Measurements from ENCODE around the gene HUS1.

HUS1 gene

GRCh38 chr7:47978790-47979144 lies 648 bp downstream of the HUS1 start:
- no peak for TF ChIP-seq CTCF (conservative IDR thresholded peaks at IDR 0.05; ENCODE audit: low read depth, low read length)
- peak overlapping the region; percentile 94 for H3K4me2 ChIP-seq
- H3K9ac ChIP-seq, result peak overlapping the region; percentile 62; the same call in 1 of the 2 replicates
- no peaks in the 10 kb centered on the region for H4K20me1 ChIP-seq (ENCODE audit: insufficient read depth)
- peaks cover 19% of the 10 kb centered on the region; the same call in 1 of the 2 replicates for H3K79me2 ChIP-seq (ENCODE audit: insufficient read depth, low read depth)
- H3K4me3 ChIP-seq (IDR thresholded peaks at IDR 0.05; ENCODE audit: insufficient read depth, low read depth, low read length), result no peak overlapping the region
- H3K27me3 ChIP-seq (ENCODE audit: insufficient read depth, low read depth), result no peaks in the 10 kb centered on the region
- H3K4me1 ChIP-seq (ENCODE audit: low read depth, poor library complexity, severe bottlenecking), result peaks cover 13% of the 10 kb centered on the region
- peak overlapping the region; percentile 52; the same call in 1 of the 2 replicates for H2AFZ ChIP-seq (ENCODE audit: low read depth)
- peak overlapping the region; percentile 68 for H3K27ac ChIP-seq
- no peaks in the 10 kb centered on the region for H3K36me3 ChIP-seq (ENCODE audit: insufficient read depth)

GRCh38 chr7:47973739-47974138 lies 5.7 kb downstream of the HUS1 start:
- no peaks in the 10 kb centered on the region for H3K27me3 ChIP-seq (ENCODE audit: insufficient read depth, low read depth)
- peaks cover 17% of the 10 kb centered on the region; the same call in 1 of the 2 replicates for H3K79me2 ChIP-seq (ENCODE audit: insufficient read depth, low read depth)
- H3K4me1 ChIP-seq (ENCODE audit: low read depth, poor library complexity, severe bottlenecking), result peaks cover 9% of the 10 kb centered on the region
- H2AFZ ChIP-seq (ENCODE audit: low read depth), result no peak overlapping the region
- H4K20me1 ChIP-seq (ENCODE audit: insufficient read depth), result no peaks in the 10 kb centered on the region
- no peak overlapping the region for H3K27ac ChIP-seq
- no peak overlapping the region for H3K4me3 ChIP-seq (IDR thresholded peaks at IDR 0.05; ENCODE audit: insufficient read depth, low read depth, low read length)
- no peak overlapping the region for H3K4me2 ChIP-seq
- no peaks in the 10 kb centered on the region for H3K36me3 ChIP-seq (ENCODE audit: insufficient read depth)
- TF ChIP-seq CTCF (conservative IDR thresholded peaks at IDR 0.05; ENCODE audit: low read depth, low read length), result no peak
- no peak overlapping the region for H3K9ac ChIP-seq

- H3K9ac ChIP-seq, result no peak overlapping the region
- no peaks in the 10 kb centered on the region for H4K20me1 ChIP-seq (ENCODE audit: insufficient read depth)
- no peak overlapping the region for H3K27ac ChIP-seq
- no peaks in the 10 kb centered on the region for H3K4me1 ChIP-seq (ENCODE audit: low read depth, poor library complexity, severe bottlenecking)
- H3K79me2 ChIP-seq (ENCODE audit: insufficient read depth, low read depth), result no peaks in the 10 kb centered on the region
- no peak for TF ChIP-seq CTCF (conservative IDR thresholded peaks at IDR 0.05; ENCODE audit: low read depth, low read length)
- no peak overlapping the region for H3K4me2 ChIP-seq
- no peak overlapping the region for H3K4me3 ChIP-seq (IDR thresholded peaks at IDR 0.05; ENCODE audit: insufficient read depth, low read depth, low read length)
- H3K27me3 ChIP-seq (ENCODE audit: insufficient read depth, low read depth), result no peaks in the 10 kb centered on the region
- no peaks in the 10 kb centered on the region for H3K36me3 ChIP-seq (ENCODE audit: insufficient read depth)
- H2AFZ ChIP-seq (ENCODE audit: low read depth), result no peak overlapping the region
These were observed 8.7 kb downstream of the HUS1 start for GRCh38 chr7:47970761-47971160.

GRCh38 chr7:47968847-47969774 lies 10.3 kb downstream of the HUS1 start:
- H3K79me2 ChIP-seq (ENCODE audit: insufficient read depth, low read depth), result no peaks in the 10 kb centered on the region
- H3K4me2 ChIP-seq, result no peak overlapping the region
- no peak overlapping the region for H3K4me3 ChIP-seq (IDR thresholded peaks at IDR 0.05; ENCODE audit: insufficient read depth, low read depth, low read length)
- TF ChIP-seq CTCF (conservative IDR thresholded peaks at IDR 0.05; ENCODE audit: low read depth, low read length), result peak; percentile 99
- H3K9ac ChIP-seq, result no peak overlapping the region
- H3K4me1 ChIP-seq (ENCODE audit: low read depth, poor library complexity, severe bottlenecking), result no peaks in the 10 kb centered on the region
- H4K20me1 ChIP-seq (ENCODE audit: insufficient read depth), result no peaks in the 10 kb centered on the region
- H3K27me3 ChIP-seq (ENCODE audit: insufficient read depth, low read depth), result no peaks in the 10 kb centered on the region
- H2AFZ ChIP-seq (ENCODE audit: low read depth), result no peak overlapping the region
- H3K36me3 ChIP-seq (ENCODE audit: insufficient read depth), result 0 out of 2 replicates have a peak, but pooled peaks cover 12% of the 10 kb centered on the region
- H3K27ac ChIP-seq, result no peak overlapping the region

Measured in KMS-11 (cell line).